ENCODE results near the gene PTK6.

DNA sequence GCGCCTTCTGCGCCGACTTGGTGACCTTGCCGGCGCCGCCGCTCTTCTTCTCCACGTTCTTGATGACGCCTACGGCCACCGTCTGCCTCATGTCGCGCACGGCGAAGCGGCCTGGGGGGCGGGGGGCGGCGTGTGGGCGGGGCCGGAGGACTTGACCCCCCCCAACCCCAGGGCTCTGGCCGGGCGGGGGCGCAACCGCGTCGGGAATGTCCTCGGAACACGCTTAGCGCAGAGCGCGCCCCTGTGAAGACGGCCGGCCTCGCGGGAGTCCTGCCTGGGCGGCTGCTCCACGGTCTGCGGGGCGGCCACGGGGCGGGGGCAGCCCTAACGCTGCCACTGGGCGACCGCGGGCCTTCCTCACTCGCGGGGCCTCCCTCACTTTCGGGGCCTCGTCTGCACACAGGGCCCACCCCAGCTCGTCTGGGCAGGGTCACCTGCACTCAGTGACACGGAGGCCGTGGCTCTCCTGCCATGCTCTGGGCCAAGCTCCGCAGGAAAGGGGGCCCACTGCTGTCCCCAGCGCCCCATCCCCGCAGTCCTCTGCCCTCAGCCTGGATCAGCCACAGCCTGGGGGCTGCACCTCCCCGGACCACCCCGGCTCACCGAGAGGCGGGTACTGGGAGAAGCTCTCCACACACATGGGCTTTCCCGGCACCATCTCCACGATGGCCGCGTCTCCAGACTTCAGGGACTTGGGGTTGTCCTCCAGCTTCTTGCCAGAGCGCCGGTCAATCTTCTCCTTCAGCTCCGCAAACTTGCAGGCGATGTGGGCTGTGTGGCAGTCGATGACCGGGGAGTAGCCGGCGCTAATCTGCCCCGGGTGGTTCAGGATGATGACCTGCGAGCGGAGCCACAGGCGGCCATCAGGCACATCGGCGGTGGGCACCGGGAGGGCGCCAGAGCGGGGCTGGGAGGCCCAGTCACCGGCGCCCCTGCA, 48.6 kb downstream of the PTK6 start:
- TF ChIP-seq POLR2AphosphoS5 (IDR thresholded peaks at IDR 0.05): no peak
- TF ChIP-seq, protein P1, sequence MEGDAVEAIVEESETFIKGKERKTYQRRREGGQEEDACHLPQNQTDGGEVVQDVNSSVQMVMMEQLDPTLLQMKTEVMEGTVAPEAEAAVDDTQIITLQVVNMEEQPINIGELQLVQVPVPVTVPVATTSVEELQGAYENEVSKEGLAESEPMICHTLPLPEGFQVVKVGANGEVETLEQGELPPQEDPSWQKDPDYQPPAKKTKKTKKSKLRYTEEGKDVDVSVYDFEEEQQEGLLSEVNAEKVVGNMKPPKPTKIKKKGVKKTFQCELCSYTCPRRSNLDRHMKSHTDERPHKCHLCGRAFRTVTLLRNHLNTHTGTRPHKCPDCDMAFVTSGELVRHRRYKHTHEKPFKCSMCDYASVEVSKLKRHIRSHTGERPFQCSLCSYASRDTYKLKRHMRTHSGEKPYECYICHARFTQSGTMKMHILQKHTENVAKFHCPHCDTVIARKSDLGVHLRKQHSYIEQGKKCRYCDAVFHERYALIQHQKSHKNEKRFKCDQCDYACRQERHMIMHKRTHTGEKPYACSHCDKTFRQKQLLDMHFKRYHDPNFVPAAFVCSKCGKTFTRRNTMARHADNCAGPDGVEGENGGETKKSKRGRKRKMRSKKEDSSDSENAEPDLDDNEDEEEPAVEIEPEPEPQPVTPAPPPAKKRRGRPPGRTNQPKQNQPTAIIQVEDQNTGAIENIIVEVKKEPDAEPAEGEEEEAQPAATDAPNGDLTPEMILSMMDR (IDR thresholded peaks at IDR 0.05): no peak

All from breast epithelium (tissue), 3 donors.